HEK293 (cell line): ENCODE results near the gene TPP1.

ENCODE experiments used
- CTCF ChIA-PET: fragments of 350-600 bp; formaldehyde crosslinking; extraction: SDS; loops from one replicate; lab custom pipeline; 2021; ENCODE audit warnings: antibody characterized with exemption; lab: Yijun Ruan, JAX
- POLR2A ChIA-PET: fragments of 300-600 bp; formaldehyde crosslinking; extraction: SDS; loops from one replicate; lab custom pipeline; 2020; ENCODE audit warnings: antibody characterized with exemption, inconsistent platforms; lab: Yijun Ruan, JAX
- H3K27ac ChIP-seq: fragments of 200-500 bp; sonication (Bioruptor generic); 2 replicates; pipeline ENCODE4 v1.5.1; 2014; ENCODE audit warnings: low read depth, low read length, control low read depth, inconsistent platforms; ENCODE audit errors: extremely low read depth
- H3K36me3 ChIP-seq, 2 experiments: fragments of 200-500 bp in 1 of 2; sonication (Bioruptor generic) in 1 of 2; 1 replicate in 1 of 2; 2 replicates in 1 of 2; pipeline ENCODE4 v1.5.1; 2014 to 2017; ENCODE audit warnings: inconsistent platforms in 2 of 2, low read length in 2 of 2; ENCODE audit not compliant: control insufficient read depth in 2 of 2, insufficient read depth in 1 of 2
- H3K4me1 ChIP-seq: fragments of 200-500 bp; sonication (Bioruptor generic); 2 replicates; pipeline ENCODE4 v1.5.1; 2014; ENCODE audit warnings: mild to moderate bottlenecking, low read length, inconsistent platforms; ENCODE audit not compliant: control insufficient read depth, insufficient read depth
- H3K4me3 ChIP-seq: 2 replicates; pipeline ENCODE4 v1.5.1; 2011; ENCODE audit warnings: low read depth, mild to moderate bottlenecking, control low read depth, low read length, moderate library complexity
- H3K9me3 ChIP-seq: fragments of 200-500 bp; sonication (Bioruptor generic); 2 replicates; pipeline ENCODE4 v1.5.1; 2014; ENCODE audit warnings: low read depth, low read length, inconsistent platforms; ENCODE audit not compliant: control insufficient read depth, insufficient read depth
- GLIS2 ChIP-seq: fragments of 450-650 bp; formaldehyde crosslinking; IDR thresholded peaks from 2 replicates; pipeline ENCODE4 v1.5.1; 2016; ENCODE audit warnings: missing biosample characterization, missing genetic modification characterization
- HOXC10 ChIP-seq: sonication (generic); formaldehyde crosslinking; IDR thresholded peaks from 2 replicates; pipeline ENCODE4 v1.8.1; 2023; ENCODE audit warnings: mild to moderate bottlenecking, missing genetic modification reagents
- KLF1 ChIP-seq: fragments of 450-650 bp; formaldehyde crosslinking; IDR thresholded peaks from 2 replicates; pipeline ENCODE4 v1.5.1; 2016; ENCODE audit warnings: missing biosample characterization, missing genetic modification characterization
- KLF7 ChIP-seq: fragments of 450-650 bp; formaldehyde crosslinking; IDR thresholded peaks from 2 replicates; pipeline ENCODE4 v1.5.1; 2016; ENCODE audit warnings: missing biosample characterization, missing genetic modification characterization, borderline replicate concordance
- MZF1 ChIP-seq: fragments of 450-650 bp; formaldehyde crosslinking; IDR thresholded peaks from 2 replicates; pipeline ENCODE4 v1.5.1; 2017; ENCODE audit warnings: missing biosample characterization, missing genetic modification characterization, borderline replicate concordance
- OSR2 ChIP-seq: fragments of 450-650 bp; formaldehyde crosslinking; IDR thresholded peaks from 2 replicates; pipeline ENCODE4 v1.5.1; 2016; ENCODE audit warnings: missing biosample characterization, missing genetic modification characterization
- RBAK ChIP-seq: fragments of 450-650 bp; formaldehyde crosslinking; IDR thresholded peaks from 2 replicates; pipeline ENCODE4 v1.5.1; 2016; ENCODE audit warnings: missing biosample characterization, missing genetic modification characterization
- ZBTB17 ChIP-seq: fragments of 450-650 bp; formaldehyde crosslinking; IDR thresholded peaks from 2 replicates; pipeline ENCODE4 v1.5.1; 2016; ENCODE audit warnings: missing biosample characterization, missing genetic modification characterization
- ZBTB48 ChIP-seq: fragments of 450-650 bp; formaldehyde crosslinking; IDR thresholded peaks from 2 replicates; pipeline ENCODE4 v1.5.1; 2016; ENCODE audit warnings: missing biosample characterization, missing genetic modification characterization
- ZIC2 ChIP-seq: fragments of 450-650 bp; formaldehyde crosslinking; IDR thresholded peaks from 2 replicates; pipeline ENCODE4 v1.5.1; 2016; ENCODE audit warnings: missing biosample characterization, missing genetic modification characterization
- ZNF112 ChIP-seq: fragments of 450-650 bp; formaldehyde crosslinking; IDR thresholded peaks from 2 replicates; pipeline ENCODE4 v1.5.0; 2017; ENCODE audit warnings: missing biosample characterization, missing genetic modification characterization
- ZNF132 ChIP-seq: fragments of 450-650 bp; formaldehyde crosslinking; IDR thresholded peaks from 2 replicates; pipeline ENCODE4 v1.5.1; 2017; ENCODE audit warnings: missing biosample characterization, missing genetic modification characterization, borderline replicate concordance
- ZNF138 ChIP-seq: fragments of 450-650 bp; formaldehyde crosslinking; IDR thresholded peaks from 2 replicates; pipeline ENCODE4 v1.5.1; 2016; ENCODE audit warnings: missing biosample characterization, missing genetic modification characterization, borderline replicate concordance
- ZNF239 ChIP-seq: fragments of 450-650 bp; formaldehyde crosslinking; IDR thresholded peaks from 2 replicates; pipeline ENCODE4 v1.5.1; 2016; ENCODE audit warnings: missing biosample characterization, missing genetic modification characterization
- ZNF274 ChIP-seq, 2 experiments: fragments of 200-500 bp in 1 of 2; fragments of 450-650 bp in 1 of 2; sonication (Bioruptor generic) in 1 of 2; formaldehyde crosslinking in 1 of 2; IDR thresholded peaks; 2 replicates each; pipeline versions ENCODE4 v1.5.1 to v1.6.1; 2014 to 2016; ENCODE audit warnings: borderline replicate concordance in 1 of 2, inconsistent platforms in 1 of 2, low read length in 1 of 2, missing biosample characterization in 1 of 2, missing genetic modification characterization in 1 of 2
- ZNF335 ChIP-seq: fragments of 450-650 bp; formaldehyde crosslinking; conservative IDR thresholded peaks from 2 replicates; pipeline ENCODE4 v1.5.1; 2016; ENCODE audit warnings: missing biosample characterization, missing genetic modification characterization
- ZNF48 ChIP-seq: fragments of 450-650 bp; formaldehyde crosslinking; IDR thresholded peaks from 2 replicates; pipeline ENCODE4 v1.5.1; 2016; ENCODE audit warnings: missing biosample characterization, missing genetic modification characterization
- ZNF585B ChIP-seq: fragments of 450-650 bp; formaldehyde crosslinking; IDR thresholded peaks from 2 replicates; pipeline ENCODE4 v1.5.1; 2016; ENCODE audit warnings: missing biosample characterization, missing genetic modification characterization
- ZNF660 ChIP-seq: fragments of 450-650 bp; IDR thresholded peaks from 2 replicates; pipeline ENCODE4 v1.5.1; 2018; ENCODE audit warnings: missing biosample characterization, mild to moderate bottlenecking, missing genetic modification characterization
- ZNF677 ChIP-seq: fragments of 450-650 bp; IDR thresholded peaks from 2 replicates; pipeline ENCODE4 v1.5.0; 2018; ENCODE audit warnings: missing biosample characterization, mild to moderate bottlenecking, missing genetic modification characterization, moderate library complexity
- ZNF785 ChIP-seq: fragments of 450-650 bp; formaldehyde crosslinking; IDR thresholded peaks from 2 replicates; pipeline ENCODE4 v1.5.1; 2016; ENCODE audit warnings: missing biosample characterization, missing genetic modification characterization
- TF ChIP-seq, protein P1 (sequence below): fragments of 450-650 bp; formaldehyde crosslinking; optimal IDR thresholded peaks from 2 replicates; pipeline ENCODE3; 2016; ENCODE audit warnings: missing biosample characterization, mild to moderate bottlenecking, missing genetic modification characterization
- TF ChIP-seq, protein P2 (sequence below): fragments of 450-650 bp; formaldehyde crosslinking; IDR thresholded peaks from 2 replicates; pipeline ENCODE4 v1.5.1; 2017; ENCODE audit warnings: missing biosample characterization, missing genetic modification characterization
- TF ChIP-seq, protein P3 (sequence below): fragments of 450-650 bp; formaldehyde crosslinking; IDR thresholded peaks from 2 replicates; pipeline ENCODE4 v1.5.1; 2017; ENCODE audit warnings: missing biosample characterization, missing genetic modification characterization
- TF ChIP-seq, protein P4 (sequence below): fragments of 450-650 bp; formaldehyde crosslinking; IDR thresholded peaks from 2 replicates; pipeline ENCODE4 v1.5.1; 2016; ENCODE audit warnings: missing biosample characterization, missing genetic modification characterization
- TF ChIP-seq, protein P5 (sequence below): fragments of 450-650 bp; formaldehyde crosslinking; IDR thresholded peaks from 2 replicates; pipeline ENCODE4 v1.5.1; 2017; ENCODE audit warnings: missing biosample characterization, missing genetic modification characterization

Gene TPP1

DNA sequence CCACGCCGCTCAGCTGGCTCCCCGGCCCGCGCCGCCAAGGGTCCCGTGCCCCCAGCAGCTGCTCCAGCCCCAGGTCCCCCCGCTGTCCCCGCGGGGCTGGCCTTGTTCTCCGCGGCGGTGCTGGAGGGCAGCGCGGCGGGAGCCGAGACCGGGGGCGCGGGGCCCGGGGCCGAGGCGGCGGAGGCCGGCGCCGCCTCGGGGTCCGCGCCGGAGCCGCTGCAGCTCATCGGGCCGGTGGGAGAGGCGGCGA lies 7.3 kb downstream of the TPP1 start:
- ChIA-PET POLR2A (interaction anchor here (0.5 to 3.7 kb wide), 15 partner anchors 8 to 136 kb away, joined by 3 to 20 read pairs (median 4); partner anchors contain the start of genes DCHS1, ILK, MRPL17 and RRP8), CTCF (interaction anchor here (0.6 to 2.0 kb wide), 2 partner anchors 72 to 851 kb away, joined by 4 to 10 read pairs; partner anchors contain the start of gene MRPL17)
- Histone ChIP-seq H3K4me1 (no peaks in the 10 kb centered on the region), H3K4me3 (peak overlapping the region; percentile 83), H3K27ac (peak overlapping the region; percentile 70), H3K36me3 (peaks cover 0 to 75% of the 10 kb centered on the region in 2 experiments; a peak in 1 of 3 replicates), H3K9me3 (no peaks in the 10 kb centered on the region)
- TF ChIP-seq, protein P1, sequence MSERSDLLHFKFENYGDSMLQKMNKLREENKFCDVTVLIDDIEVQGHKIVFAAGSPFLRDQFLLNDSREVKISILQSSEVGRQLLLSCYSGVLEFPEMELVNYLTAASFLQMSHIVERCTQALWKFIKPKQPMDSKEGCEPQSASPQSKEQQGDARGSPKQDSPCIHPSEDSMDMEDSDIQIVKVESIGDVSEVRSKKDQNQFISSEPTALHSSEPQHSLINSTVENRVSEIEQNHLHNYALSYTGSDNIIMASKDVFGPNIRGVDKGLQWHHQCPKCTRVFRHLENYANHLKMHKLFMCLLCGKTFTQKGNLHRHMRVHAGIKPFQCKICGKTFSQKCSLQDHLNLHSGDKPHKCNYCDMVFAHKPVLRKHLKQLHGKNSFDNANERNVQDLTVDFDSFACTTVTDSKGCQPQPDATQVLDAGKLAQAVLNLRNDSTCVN (tag by site-specific recombination) = peak; percentile 40
- TF ChIP-seq ZNF274 (IDR thresholded peaks at IDR 0.05; ENCODE audit: low read length) (no peak), ZNF274 (tag by site-specific recombination; IDR thresholded peaks at IDR 0.05; ENCODE audit: borderline replicate concordance) (no peak), ZNF677 (tag by site-specific recombination) (0 out of 2 replicates have a peak, but pooled peaks have one; percentile 24), ZNF138 (tag by site-specific recombination) (no peak), HOXC10 (CRISPR knock-in tag) (0 out of 2 replicates have a peak, but pooled peaks have one; percentile 91), MZF1 (tag by site-specific recombination) (no peak), ZNF48 (tag by site-specific recombination) (no peak), ZNF660 (tag by site-specific recombination) (no peak), OSR2 (tag by site-specific recombination) (no peak)
- TF ChIP-seq, protein P2, sequence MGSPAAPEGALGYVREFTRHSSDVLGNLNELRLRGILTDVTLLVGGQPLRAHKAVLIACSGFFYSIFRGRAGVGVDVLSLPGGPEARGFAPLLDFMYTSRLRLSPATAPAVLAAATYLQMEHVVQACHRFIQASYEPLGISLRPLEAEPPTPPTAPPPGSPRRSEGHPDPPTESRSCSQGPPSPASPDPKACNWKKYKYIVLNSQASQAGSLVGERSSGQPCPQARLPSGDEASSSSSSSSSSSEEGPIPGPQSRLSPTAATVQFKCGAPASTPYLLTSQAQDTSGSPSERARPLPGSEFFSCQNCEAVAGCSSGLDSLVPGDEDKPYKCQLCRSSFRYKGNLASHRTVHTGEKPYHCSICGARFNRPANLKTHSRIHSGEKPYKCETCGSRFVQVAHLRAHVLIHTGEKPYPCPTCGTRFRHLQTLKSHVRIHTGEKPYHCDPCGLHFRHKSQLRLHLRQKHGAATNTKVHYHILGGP (tag by site-specific recombination) = no peak

DNA sequence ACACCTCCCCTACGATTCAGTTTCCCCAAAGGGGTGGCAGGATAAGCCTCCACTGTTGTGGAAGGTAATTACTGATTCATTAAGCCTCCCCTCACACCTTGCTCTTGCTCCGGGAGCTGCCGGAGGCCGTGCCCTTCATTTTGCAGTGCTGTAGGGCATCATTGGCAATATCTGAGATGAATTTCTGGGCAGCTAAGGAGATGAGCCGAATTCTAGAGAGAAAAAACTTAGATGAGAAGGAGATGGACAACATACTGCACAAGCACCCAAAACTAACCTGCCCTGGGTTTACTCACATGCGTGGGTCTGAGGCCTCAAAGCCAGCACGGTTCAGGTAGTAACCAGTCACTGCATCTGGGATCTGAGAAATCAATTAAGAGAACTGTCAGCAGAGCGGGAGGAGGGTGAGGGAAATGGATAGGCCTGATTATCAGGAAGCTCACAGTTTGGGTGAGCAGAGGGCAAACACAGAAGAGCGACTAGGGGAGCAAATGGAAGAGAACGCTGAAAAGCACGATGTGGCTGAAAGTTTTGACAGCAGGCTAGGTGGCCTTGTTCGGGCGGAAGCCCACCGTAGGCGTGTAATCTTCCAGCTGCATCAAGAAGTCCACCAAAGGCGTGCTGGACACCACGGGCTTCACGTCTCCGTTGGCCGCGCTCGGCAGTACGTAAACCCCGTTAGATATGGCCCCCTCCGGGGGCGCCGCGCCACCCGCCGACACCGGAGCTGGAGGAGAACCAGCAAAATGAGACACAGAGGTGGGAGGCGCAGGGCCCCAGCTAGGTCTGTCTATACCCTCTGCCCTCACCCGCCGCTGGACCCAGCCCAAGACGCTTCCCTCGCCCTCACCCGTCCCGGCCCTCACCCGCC lies 7.9 kb downstream of the TPP1 start:
- Histone ChIP-seq H3K4me3 (peak overlapping the region; percentile 83), H3K36me3 (peaks cover 0 to 74% of the 10 kb centered on the region in 2 experiments; a peak in 1 of 3 replicates), H3K9me3 (no peaks in the 10 kb centered on the region), H3K27ac (peak overlapping the region; percentile 70; the same call in 1 of the 2 replicates), H3K4me1 (no peaks in the 10 kb centered on the region)
- CTCF ChIA-PET = interaction anchor here (2.0 kb wide), 1 partner anchor 72 kb away, joined by 10 read pairs; the partner anchor contains the start of gene MRPL17
- POLR2A ChIA-PET = interaction anchor here (0.6 to 3.7 kb wide), 14 partner anchors 8 to 136 kb away, joined by 3 to 20 read pairs (median 4); partner anchors contain the start of genes DCHS1, ILK, MRPL17 and RRP8
- TF ChIP-seq ZNF132 (tag by site-specific recombination) (no peak), ZNF335 (no peak), ZIC2 (0 out of 2 replicates have a peak, but pooled peaks have one; percentile 14), RBAK (no peak), ZNF585B (no peak), ZNF239 (tag by site-specific recombination) (no peak), ZNF660 (tag by site-specific recombination) (no peak), ZBTB17 (tag by site-specific recombination) (peak; percentile 53), ZNF785 (no peak), KLF1 (no peak), GLIS2 (tag by site-specific recombination) (peak; percentile 84), ZBTB48 (tag by site-specific recombination) (no peak), KLF7 (tag by site-specific recombination) (no peak), ZNF112 (tag by site-specific recombination) (no peak)
- TF ChIP-seq, protein P3, sequence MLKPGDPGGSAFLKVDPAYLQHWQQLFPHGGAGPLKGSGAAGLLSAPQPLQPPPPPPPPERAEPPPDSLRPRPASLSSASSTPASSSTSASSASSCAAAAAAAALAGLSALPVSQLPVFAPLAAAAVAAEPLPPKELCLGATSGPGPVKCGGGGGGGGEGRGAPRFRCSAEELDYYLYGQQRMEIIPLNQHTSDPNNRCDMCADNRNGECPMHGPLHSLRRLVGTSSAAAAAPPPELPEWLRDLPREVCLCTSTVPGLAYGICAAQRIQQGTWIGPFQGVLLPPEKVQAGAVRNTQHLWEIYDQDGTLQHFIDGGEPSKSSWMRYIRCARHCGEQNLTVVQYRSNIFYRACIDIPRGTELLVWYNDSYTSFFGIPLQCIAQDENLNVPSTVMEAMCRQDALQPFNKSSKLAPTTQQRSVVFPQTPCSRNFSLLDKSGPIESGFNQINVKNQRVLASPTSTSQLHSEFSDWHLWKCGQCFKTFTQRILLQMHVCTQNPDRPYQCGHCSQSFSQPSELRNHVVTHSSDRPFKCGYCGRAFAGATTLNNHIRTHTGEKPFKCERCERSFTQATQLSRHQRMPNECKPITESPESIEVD = no peak
- TF ChIP-seq, protein P4, sequence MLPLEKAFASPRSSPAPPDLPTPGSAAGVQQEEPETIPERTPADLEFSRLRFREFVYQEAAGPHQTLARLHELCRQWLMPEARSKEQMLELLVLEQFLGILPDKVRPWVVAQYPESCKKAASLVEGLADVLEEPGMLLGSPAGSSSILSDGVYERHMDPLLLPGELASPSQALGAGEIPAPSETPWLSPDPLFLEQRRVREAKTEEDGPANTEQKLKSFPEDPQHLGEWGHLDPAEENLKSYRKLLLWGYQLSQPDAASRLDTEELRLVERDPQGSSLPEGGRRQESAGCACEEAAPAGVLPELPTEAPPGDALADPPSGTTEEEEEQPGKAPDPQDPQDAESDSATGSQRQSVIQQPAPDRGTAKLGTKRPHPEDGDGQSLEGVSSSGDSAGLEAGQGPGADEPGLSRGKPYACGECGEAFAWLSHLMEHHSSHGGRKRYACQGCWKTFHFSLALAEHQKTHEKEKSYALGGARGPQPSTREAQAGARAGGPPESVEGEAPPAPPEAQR = no peak
- TF ChIP-seq, protein P5, sequence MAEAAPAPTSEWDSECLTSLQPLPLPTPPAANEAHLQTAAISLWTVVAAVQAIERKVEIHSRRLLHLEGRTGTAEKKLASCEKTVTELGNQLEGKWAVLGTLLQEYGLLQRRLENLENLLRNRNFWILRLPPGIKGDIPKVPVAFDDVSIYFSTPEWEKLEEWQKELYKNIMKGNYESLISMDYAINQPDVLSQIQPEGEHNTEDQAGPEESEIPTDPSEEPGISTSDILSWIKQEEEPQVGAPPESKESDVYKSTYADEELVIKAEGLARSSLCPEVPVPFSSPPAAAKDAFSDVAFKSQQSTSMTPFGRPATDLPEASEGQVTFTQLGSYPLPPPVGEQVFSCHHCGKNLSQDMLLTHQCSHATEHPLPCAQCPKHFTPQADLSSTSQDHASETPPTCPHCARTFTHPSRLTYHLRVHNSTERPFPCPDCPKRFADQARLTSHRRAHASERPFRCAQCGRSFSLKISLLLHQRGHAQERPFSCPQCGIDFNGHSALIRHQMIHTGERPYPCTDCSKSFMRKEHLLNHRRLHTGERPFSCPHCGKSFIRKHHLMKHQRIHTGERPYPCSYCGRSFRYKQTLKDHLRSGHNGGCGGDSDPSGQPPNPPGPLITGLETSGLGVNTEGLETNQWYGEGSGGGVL = 0 out of 2 replicates have a peak, but pooled peaks have one; percentile 7
